Endodermal cell (in vitro differentiated cells): ENCODE measurements around the gene C14orf93. TPM values are rescaled to one million over a fixed set of nuclear protein-coding genes. Genes with fewer than 3 reads are reported as not detected.
A peak's percentile ranks its signal among the peaks of the same experiment; 100 is the strongest.

Source experiments
- DNase-seq: peaks from one replicate; pipeline ENCODE4 v3.0.0-alpha.2; 2017
- H3K27ac ChIP-seq: 2 replicates; pipeline ENCODE4 v1.5.1; 2013; ENCODE audit warnings: mild to moderate bottlenecking, low read depth, low read length, moderate library complexity
- H3K27me3 ChIP-seq: 2 replicates; pipeline ENCODE4 v1.6.1; 2013; ENCODE audit warnings: mild to moderate bottlenecking, low read length, moderate library complexity; ENCODE audit not compliant: insufficient read depth, control insufficient read depth, poor library complexity, severe bottlenecking
- H3K36me3 ChIP-seq: 2 replicates; pipeline ENCODE4 v1.7.0; 2013; ENCODE audit warnings: mild to moderate bottlenecking, low read length, moderate library complexity; ENCODE audit not compliant: control insufficient read depth, insufficient read depth
- H3K4me1 ChIP-seq: one replicate; pipeline ENCODE4 v1.7.0; 2013; ENCODE audit warnings: low read length; ENCODE audit not compliant: control insufficient read depth, insufficient read depth
- H3K4me3 ChIP-seq: 2 replicates; pipeline ENCODE4 v1.5.1; 2013; ENCODE audit warnings: mild to moderate bottlenecking, low read length, moderate library complexity
- H3K9ac ChIP-seq: 2 replicates; pipeline ENCODE4 v1.6.1; 2013; ENCODE audit warnings: mild to moderate bottlenecking, low read length, moderate library complexity; ENCODE audit not compliant: poor library complexity, severe bottlenecking; ENCODE audit errors: extremely low read depth
- H3K9me3 ChIP-seq: 2 replicates; pipeline ENCODE4 v1.6.1; 2013; ENCODE audit warnings: mild to moderate bottlenecking, low read length, moderate library complexity; ENCODE audit not compliant: control insufficient read depth
- H3K27ac Mint-ChIP-seq: 2 replicates; pipeline ENCODE4 v1.8.0; 2020; ENCODE audit warnings: mixed read lengths
- H3K27me3 Mint-ChIP-seq: 2 replicates; pipeline ENCODE4 v1.8.0; 2021; ENCODE audit warnings: mild to moderate bottlenecking, mixed read lengths; ENCODE audit not compliant: insufficient read depth
- H3K36me3 Mint-ChIP-seq: 2 replicates; pipeline ENCODE4 v1.8.0; 2020; ENCODE audit warnings: low read depth, mixed read lengths
- H3K4me1 Mint-ChIP-seq: 2 replicates; pipeline ENCODE4 v1.8.0; 2020; ENCODE audit warnings: mixed read lengths
- H3K4me3 Mint-ChIP-seq: 2 replicates; pipeline ENCODE4 v1.8.0; 2020; ENCODE audit warnings: mild to moderate bottlenecking, moderate library complexity, mixed read lengths
- H3K9me3 Mint-ChIP-seq: 2 replicates; pipeline ENCODE4 v1.8.0; 2020; ENCODE audit warnings: mild to moderate bottlenecking, mixed read lengths
- WGBS, 2 experiments: methylation state at CpG; one replicate each; pipeline versions ENCODE4 v1.1.5 to v1.1.7; 2013; ENCODE audit warnings: missing lambda C conversion rate in 2 of 2, mixed read lengths in 1 of 2; ENCODE audit not compliant: insufficient coverage in 1 of 2, insufficient read length in 1 of 2; 5-methylcytosine and 5-hydroxymethylcytosine counted together
- total RNA-seq, 2 donors: library from RNA; stranded (reverse); fragmentation: NEBNext Ultra II Directional in 1 of 2; extraction: Animal tissue kit (Norgen Biotek cat#: 25700) in 1 of 2; gene quantifications; 2 replicates in 1 of 2; 3 replicates in 1 of 2; pipeline ENCODE4 v1.2.1, GENCODE V29; 2021
- TF ChIP-seq, protein P1 (sequence below): fragments of 200-600 bp; sonication (generic); conservative IDR thresholded peaks from 2 replicates; pipeline ENCODE4 v1.5.0; 2021; ENCODE audit warnings: antibody characterized with exemption, mild to moderate bottlenecking

The C14orf93 gene
- total RNA-seq, 2 donors from 2014 or later, result 7.0 to 9.4 TPM

DNA sequence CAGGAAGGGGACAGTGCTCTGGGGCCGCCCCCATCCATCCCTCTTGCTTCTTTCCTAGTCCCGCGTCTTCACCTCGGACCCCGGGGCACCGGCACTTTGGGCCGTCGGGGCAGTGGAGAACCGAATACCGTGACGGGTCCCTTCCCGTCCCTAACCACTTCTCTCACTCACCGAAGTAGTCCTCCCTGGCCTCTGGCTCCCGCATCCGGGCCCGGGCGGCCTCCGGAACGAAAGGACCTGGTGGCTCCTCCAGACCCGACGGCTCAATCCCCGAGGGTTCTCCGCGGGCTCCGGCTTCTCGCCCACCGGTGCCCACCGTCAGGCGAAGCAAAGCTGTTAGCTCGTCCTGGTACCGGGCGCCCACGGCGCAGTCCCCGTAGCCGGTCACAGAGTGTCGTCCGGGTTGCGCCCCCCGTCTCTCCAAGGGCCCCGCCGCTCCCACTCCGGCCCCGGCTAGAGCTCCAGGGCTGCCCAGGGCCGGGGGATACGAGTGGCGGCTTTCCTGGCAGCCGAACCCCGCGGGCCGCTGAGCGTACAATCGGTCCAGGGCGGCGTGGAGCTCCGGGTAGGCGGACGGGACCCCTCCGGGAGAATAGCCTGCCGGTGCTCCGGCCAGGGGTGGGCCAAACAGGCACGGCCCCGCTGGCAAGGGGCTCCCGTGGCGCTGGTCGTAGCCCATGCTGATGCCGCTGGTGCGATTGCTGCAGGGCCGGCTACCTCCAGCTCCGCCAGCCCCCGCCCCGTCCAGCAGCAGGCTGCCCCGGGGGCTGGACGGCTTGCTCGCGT, 28.7 kb downstream of the C14orf93 start:
- Mint-ChIP-seq H3K27me3 (peaks cover 18% of the 10 kb centered on the region), H3K4me1 (peaks cover 40% of the 10 kb centered on the region), H3K27ac (no peak overlapping the region), H3K36me3 (peaks cover 16% of the 10 kb centered on the region), H3K9me3 (no peaks in the 10 kb centered on the region), H3K4me3 (no peak overlapping the region)
- Histone ChIP-seq H3K27me3 (no peaks in the 10 kb centered on the region), H3K9ac (peak overlapping the region; percentile 91), H3K9me3 (no peaks in the 10 kb centered on the region), H3K36me3 (peaks cover 19% of the 10 kb centered on the region), H3K4me1 (peaks cover 25% of the 10 kb centered on the region), H3K27ac (peak overlapping the region; percentile 85), H3K4me3 (peak overlapping the region; percentile 88)
- DNase-seq, result peak; percentile 79
- 1 to 3% methylated on average over 30 to 76 of the region's 76 CpGs for WGBS, 2 experiments
- TF ChIP-seq, protein P1, sequence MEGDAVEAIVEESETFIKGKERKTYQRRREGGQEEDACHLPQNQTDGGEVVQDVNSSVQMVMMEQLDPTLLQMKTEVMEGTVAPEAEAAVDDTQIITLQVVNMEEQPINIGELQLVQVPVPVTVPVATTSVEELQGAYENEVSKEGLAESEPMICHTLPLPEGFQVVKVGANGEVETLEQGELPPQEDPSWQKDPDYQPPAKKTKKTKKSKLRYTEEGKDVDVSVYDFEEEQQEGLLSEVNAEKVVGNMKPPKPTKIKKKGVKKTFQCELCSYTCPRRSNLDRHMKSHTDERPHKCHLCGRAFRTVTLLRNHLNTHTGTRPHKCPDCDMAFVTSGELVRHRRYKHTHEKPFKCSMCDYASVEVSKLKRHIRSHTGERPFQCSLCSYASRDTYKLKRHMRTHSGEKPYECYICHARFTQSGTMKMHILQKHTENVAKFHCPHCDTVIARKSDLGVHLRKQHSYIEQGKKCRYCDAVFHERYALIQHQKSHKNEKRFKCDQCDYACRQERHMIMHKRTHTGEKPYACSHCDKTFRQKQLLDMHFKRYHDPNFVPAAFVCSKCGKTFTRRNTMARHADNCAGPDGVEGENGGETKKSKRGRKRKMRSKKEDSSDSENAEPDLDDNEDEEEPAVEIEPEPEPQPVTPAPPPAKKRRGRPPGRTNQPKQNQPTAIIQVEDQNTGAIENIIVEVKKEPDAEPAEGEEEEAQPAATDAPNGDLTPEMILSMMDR, result no peak

DNA sequence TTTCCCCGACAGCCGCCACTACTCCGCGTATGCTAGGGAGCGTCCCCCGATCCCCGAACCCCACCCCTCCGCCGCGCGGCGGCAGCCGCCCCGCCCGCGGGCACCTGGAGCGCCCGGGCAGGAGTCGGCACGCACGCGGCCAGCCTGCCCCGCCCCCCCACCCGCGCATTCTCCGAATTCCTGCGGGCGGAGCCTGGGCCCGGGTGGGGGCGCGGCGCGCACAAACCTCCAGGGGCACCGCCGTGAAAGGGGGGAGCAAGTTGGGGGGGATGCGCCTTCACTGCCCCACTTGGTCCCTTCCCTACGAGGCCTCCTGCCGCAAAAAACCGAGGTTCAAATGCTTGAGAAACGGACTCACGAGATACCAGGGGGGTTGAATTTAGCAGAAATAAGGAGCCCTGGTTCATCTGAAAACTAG, 29.3 kb downstream of the C14orf93 start:
- Mint-ChIP-seq H3K4me3 (no peak overlapping the region), H3K27ac (no peak overlapping the region), H3K9me3 (no peaks in the 10 kb centered on the region), H3K36me3 (peaks cover 21% of the 10 kb centered on the region), H3K4me1 (peaks cover 43% of the 10 kb centered on the region), H3K27me3 (peaks cover 18% of the 10 kb centered on the region)
- Histone ChIP-seq H3K27me3 (no peaks in the 10 kb centered on the region), H3K4me3 (peak overlapping the region; percentile 88), H3K4me1 (peaks cover 26% of the 10 kb centered on the region), H3K9ac (peak overlapping the region; percentile 91), H3K36me3 (peaks cover 22% of the 10 kb centered on the region), H3K9me3 (no peaks in the 10 kb centered on the region), H3K27ac (peak overlapping the region; percentile 85)
- TF ChIP-seq, protein P1, result no peak
- WGBS, 2 experiments, result 0 to 3% methylated on average over 5 to 41 of the region's 41 CpGs
- peak; percentile 88 for DNase-seq

- DNase-seq, result no peak
- no peaks in the 10 kb centered on the region for H3K9me3 ChIP-seq
- H3K4me3 ChIP-seq, result peak overlapping the region; percentile 88
- H3K4me3 Mint-ChIP-seq, result no peak overlapping the region
- peaks cover 26% of the 10 kb centered on the region for H3K36me3 ChIP-seq
- TF ChIP-seq, protein P1, result no peak
- WGBS, 2 experiments, result 47 to 69% methylated on average over 3 to 4 of the region's 8 CpGs
- no peaks in the 10 kb centered on the region for H3K9me3 Mint-ChIP-seq
- H3K27ac ChIP-seq, result peak overlapping the region; percentile 42
- peaks cover 26% of the 10 kb centered on the region for H3K4me1 ChIP-seq
- peaks cover 18% of the 10 kb centered on the region for H3K27me3 Mint-ChIP-seq
- peak overlapping the region; percentile 63 for H3K27ac Mint-ChIP-seq
- peaks cover 28% of the 10 kb centered on the region for H3K36me3 Mint-ChIP-seq
- peaks cover 43% of the 10 kb centered on the region for H3K4me1 Mint-ChIP-seq
- H3K27me3 ChIP-seq, result no peaks in the 10 kb centered on the region
- peak overlapping the region; percentile 91 for H3K9ac ChIP-seq
Observed at GRCh38 chr14:22979748-22980392, 30.1 kb downstream of the C14orf93 start.
